HepG2 (cell line): ENCODE results near the gene AGAP1. TPM values are rescaled to one million over a fixed set of nuclear protein-coding genes. Genes with fewer than 3 reads are reported as not detected.

Source experiments
- ATAC-seq: fragments of 200-7000 bp; cut with Tn5 transposase; 3 replicates; pipeline ENCODE4 v1.9.1; 2020; ENCODE audit warnings: mild to moderate bottlenecking, moderate library complexity
- BruUV-seq: library from RNA; stranded (reverse); fragments of 400-500 nt; replicated peaks from 2 replicates; lab custom pipeline; 2021; lab: Mats Ljungman, UMichigan
- CTCF ChIA-PET: fragments of 300-600 bp; formaldehyde crosslinking; extraction: SDS; loops from one replicate; lab custom pipeline; 2021; ENCODE audit warnings: low total read pairs, inconsistent platforms, low intra/inter-chr PET ratio; lab: Yijun Ruan, JAX
- POLR2A ChIA-PET: fragments of 350-600 bp; sonication (Branson Sonifier 250); formaldehyde crosslinking; loops from one replicate; lab custom pipeline; 2020; ENCODE audit warnings: antibody characterized with exemption, inconsistent platforms; lab: Yijun Ruan, JAX
- DNase-seq: peaks from one replicate; pipeline ENCODE4 v3.0.0-alpha.2; 2015; ENCODE audit warnings: low spot score
- FAIRE-seq: peaks from 3 replicates; lab custom pipeline; 2011; peaks lifted over from hg19 to GRCh38; lab: Jason Lieb, UNC
- H2AFZ ChIP-seq: one replicate; pipeline ENCODE4 v1.6.1; 2011; ENCODE audit warnings: low read length, inconsistent platforms
- H3K27ac ChIP-seq: fragments of 300-600 bp; 3 replicates; pipeline ENCODE4 v1.8.0; 2011; ENCODE audit warnings: mixed run types, mild to moderate bottlenecking, mixed read lengths, low read length, inconsistent platforms; ENCODE audit not compliant: insufficient read depth; ENCODE audit errors: extremely low read length
- H3K27me3 ChIP-seq, 2 experiments: fragments of 200-600 bp in 1 of 2; 2 replicates in 1 of 2; 3 replicates in 1 of 2; pipeline versions ENCODE4 v1.6.0 to v1.8.0; 2011; ENCODE audit warnings: low read length in 2 of 2, mild to moderate bottlenecking in 2 of 2, moderate library complexity in 2 of 2, inconsistent platforms in 1 of 2; ENCODE audit not compliant: insufficient read depth in 2 of 2, control insufficient read depth in 1 of 2
- H3K36me3 ChIP-seq, 2 experiments: fragments of 200-600 bp in 1 of 2; replicated peaks in 1 of 2; 2 replicates in 1 of 2; 3 replicates in 1 of 2; pipeline versions ENCODE4 v1.5.1 to v1.8.0; 2011; ENCODE audit warnings: low read length in 2 of 2, inconsistent platforms in 1 of 2; ENCODE audit not compliant: insufficient read depth in 2 of 2, control insufficient read depth in 1 of 2
- H3K4me1 ChIP-seq: 2 replicates; pipeline ENCODE4 v1.5.1; 2012; ENCODE audit warnings: low read length, inconsistent platforms; ENCODE audit not compliant: insufficient read depth
- H3K4me2 ChIP-seq: 2 replicates; pipeline ENCODE4 v1.6.0; 2011; ENCODE audit warnings: low read depth, low read length, inconsistent platforms
- H3K4me3 ChIP-seq, 3 experiments: fragments of 200-600 bp in 1 of 3; sonication (generic), shearing (Covaris generic) in 1 of 3; replicated peaks in 1 of 3; 2 replicates each; pipeline ENCODE4 v1.5.1; 2011 to 2016; ENCODE audit warnings: low read length in 3 of 3, inconsistent platforms in 2 of 3, low read depth in 2 of 3, mild to moderate bottlenecking in 2 of 3, control low read depth in 1 of 3, mixed read lengths in 1 of 3; ENCODE audit not compliant: insufficient read depth in 1 of 3
- H3K79me2 ChIP-seq: one replicate; pipeline ENCODE4 v1.6.1; 2011; ENCODE audit warnings: low read length, inconsistent platforms; ENCODE audit not compliant: insufficient read depth
- H3K9ac ChIP-seq: 2 replicates; pipeline ENCODE4 v1.6.0; 2011; ENCODE audit warnings: mild to moderate bottlenecking, low read depth, low read length, inconsistent platforms; ENCODE audit not compliant: insufficient read depth
- H3K9me3 ChIP-seq: 2 replicates; pipeline ENCODE4 v1.5.1; 2012; ENCODE audit warnings: mild to moderate bottlenecking, low read length
- H4K20me1 ChIP-seq: 2 replicates; pipeline ENCODE4 v1.6.0; 2011; ENCODE audit warnings: inconsistent platforms, mild to moderate bottlenecking, low read length, moderate library complexity; ENCODE audit not compliant: insufficient read depth
- HOMEZ ChIP-seq: IDR thresholded peaks from 2 replicates; pipeline ENCODE4 v1.6.1; 2016; ENCODE audit warnings: low read depth
- KLF11 ChIP-seq: IDR thresholded peaks from 2 replicates; pipeline ENCODE4 v1.6.1; 2016; ENCODE audit warnings: missing compliant biosample characterization
- MBD4 ChIP-seq: IDR thresholded peaks from 2 replicates; pipeline ENCODE4 v1.6.1; 2012; ENCODE audit warnings: low read length, inconsistent platforms, borderline replicate concordance
- POLR2AphosphoS2 ChIP-seq: IDR thresholded peaks from 2 replicates; pipeline ENCODE4 v1.6.1; 2011; ENCODE audit warnings: low read depth, low read length, improper control_type of control experiment
- RFX3 ChIP-seq: IDR thresholded peaks from 2 replicates; pipeline ENCODE4 v1.6.1; 2016; ENCODE audit warnings: missing biosample characterization, missing genetic modification reagents
- SIX1 ChIP-seq: sonication (generic); formaldehyde crosslinking; IDR thresholded peaks from 2 replicates; pipeline ENCODE4 v1.4.0; 2020; ENCODE audit warnings: missing genetic modification reagents, borderline replicate concordance
- ZFYVE20 ChIP-seq: sonication (generic); formaldehyde crosslinking; IDR thresholded peaks from 2 replicates; pipeline ENCODE4 v1.8.0; 2023; ENCODE audit warnings: low read depth, mild to moderate bottlenecking, moderate library complexity, missing genetic modification reagents, borderline replicate concordance
- ZNF234 ChIP-seq: sonication (generic); formaldehyde crosslinking; conservative IDR thresholded peaks from 2 replicates; pipeline ENCODE4 v1.5.1; 2020; ENCODE audit warnings: mild to moderate bottlenecking, missing genetic modification reagents
- ZNF574 ChIP-seq: sonication (generic); formaldehyde crosslinking; IDR thresholded peaks from 2 replicates; pipeline ENCODE4 v1.4.0; 2020; ENCODE audit warnings: missing genetic modification reagents
- WGBS: methylation state at CpG from one replicate; pipeline ENCODE4 v1.1.6; 2017; ENCODE audit warnings: low lambda C conversion rate; 5-methylcytosine and 5-hydroxymethylcytosine counted together
- in situ Hi-C: cut with HindIII; loops from 2 replicates; pipeline ENCODE4 v1.10.0; 2017; ENCODE audit warnings: low pct_unique_long_range_greater_than_20kb; ENCODE audit not compliant: extremely low pct_ligation_motif_present
- intact Hi-C: fragments of 100-400 bp; cut with micrococcal nuclease; formaldehyde crosslinking; loops from one replicate; pipeline ENCODE4 v1.10.0; 2022; ENCODE audit not compliant: unreplicated experiment
- polyA plus RNA-seq, 8 experiments: library from polyadenylated mRNA; depleted of rRNA in 3 of 8; stranded (reverse) in 7 of 8; unstranded in 1 of 8; fragments of >200 nt; fragmentation: Illumina TruSeq in 4 of 8; extraction: Trizol in 4 of 8; gene quantifications; 2 replicates each; pipeline versions ENCODE4 v1.2.1 to v1.2.3, GENCODE V29; 2011 to 2016; ENCODE audit warnings: low read depth in 4 of 8, missing spikeins in 1 of 8, mixed read lengths in 1 of 8; ENCODE audit not compliant: insufficient read depth in 1 of 8
- total RNA-seq, 5 experiments: library from RNA; depleted of rRNA; stranded (reverse); fragments of >200 nt; fragmentation: Illumina TruSeq; extraction: Trizol; gene quantifications; 2 replicates each; pipeline ENCODE4 v1.2.3, GENCODE V29; 2016; ENCODE audit warnings: low read depth in 1 of 5

Gene AGAP1
- total and polyA plus RNA-seq, 2 of the 13 experiments (the other 11 are each of a cell fraction or from before 2014, with no cell fraction given) = 21.2 to 32.7 TPM

- no peak for TF ChIP-seq POLR2AphosphoS2
- TF ChIP-seq, all 625 proteins: peak for 0
These were observed 628.4 kb downstream of the AGAP1 start (continued) for GRCh38 chr2:236122236-236122635.

- no peak for FAIRE-seq
- no peak overlapping the region for H3K9ac ChIP-seq
- H3K27me3 ChIP-seq = no peaks in the 10 kb centered on the region
- intact Hi-C loops (no loop called here), in situ Hi-C loops (no loop called here)
- H3K4me3 ChIP-seq = no peak overlapping the region
- H3K9me3 ChIP-seq = no peaks in the 10 kb centered on the region
- CTCF ChIA-PET = no interaction called here
- no peak overlapping the region for H3K27ac ChIP-seq
- H4K20me1 ChIP-seq = peaks cover 15% of the 10 kb centered on the region; the same call in 1 of the 2 replicates
- H3K4me2 ChIP-seq = no peak overlapping the region
- BruUV-seq = no TSS peak
- H2AFZ ChIP-seq = no peak overlapping the region
- H3K36me3 ChIP-seq = peaks cover 5 to 33% of the 10 kb centered on the region in 2 experiments; a peak in 4 of 5 replicates
- no peak for DNase-seq
- no peak for TF ChIP-seq SIX1 (CRISPR knock-in tag)
- TF ChIP-seq ZNF574 = no peak
- TF ChIP-seq RFX3 = no peak
- TF ChIP-seq KLF11 (CRISPR knock-in tag) = no peak
- no peak for TF ChIP-seq MBD4
- TF ChIP-seq ZFYVE20 (CRISPR knock-in tag) = no peak
- TF ChIP-seq ZNF234 (CRISPR knock-in tag) = no peak
- no peak for TF ChIP-seq HOMEZ (CRISPR knock-in tag)
- peaks cover 12% of the 10 kb centered on the region for H3K4me1 ChIP-seq
- WGBS = 93% methylated on average over 18 of the region's 19 CpGs
- H3K79me2 ChIP-seq = no peaks in the 10 kb centered on the region
- POLR2A ChIA-PET = no interaction called here
- ATAC-seq = no peak
These were observed 629.9 kb downstream of the AGAP1 start for GRCh38 chr2:236123716-236124115.
